H54 (cell line): ENCODE data around the gene RCAN3.
A peak's percentile ranks its signal among the peaks of the same experiment; 100 is the strongest.

ENCODE experiments used
- DNase-seq: peaks from one replicate; pipeline ENCODE4 v3.0.0; 2011; ENCODE audit warnings: low spot score, mixed read lengths; ENCODE audit not compliant: insufficient read length
- FAIRE-seq: peaks from 3 replicates; lab custom pipeline; 2011; peaks lifted over from hg19 to GRCh38; lab: Jason Lieb, UNC
- POLR2A ChIP-seq: IDR thresholded peaks from 2 replicates; pipeline ENCODE4 v1.6.1; 2011; ENCODE audit warnings: low read depth, mild to moderate bottlenecking, low read length

Gene RCAN3

GRCh38 chr1:24570265-24571125 lies 67.9 kb downstream of the RCAN3 start:
- FAIRE-seq (no peak), DNase-seq (no peak)
- TF ChIP-seq POLR2A, result no peak

- TF ChIP-seq POLR2A, result no peak
- FAIRE-seq (no peak), DNase-seq (no peak)
Measured at GRCh38 chr1:24572301-24572700, 69.7 kb downstream of the RCAN3 start.

- no peak for DNase-seq
- TF ChIP-seq POLR2A, result no peak
- no peak for FAIRE-seq
Measured at GRCh38 chr1:24575905-24576587, 73.4 kb downstream of the RCAN3 start.

GRCh38 chr1:24578846-24579245 lies 76.2 kb downstream of the RCAN3 start:
- DNase-seq, result no peak
- no peak for FAIRE-seq
- TF ChIP-seq POLR2A, result no peak

- no peak for FAIRE-seq
Measured at GRCh38 chr1:24580756-24581155, 78.1 kb downstream of the RCAN3 start.

GRCh38 chr1:24584171-24584647 lies 81.6 kb downstream of the RCAN3 start:
- TF ChIP-seq POLR2A, result no peak
- FAIRE-seq (no peak), DNase-seq (no peak)

More at GRCh38 chr1:24580756-24581155, 78.1 kb downstream of the RCAN3 start:
- no peak for DNase-seq
- TF ChIP-seq POLR2A, result no peak

- no peak for FAIRE-seq
- no peak for DNase-seq
- no peak for TF ChIP-seq POLR2A
Measured at GRCh38 chr1:24586119-24586518, 83.5 kb downstream of the RCAN3 start.

GRCh38 chr1:24586970-24587820 lies 84.6 kb downstream of the RCAN3 start:
- TF ChIP-seq POLR2A, result no peak
- DNase-seq (peak; percentile 38), FAIRE-seq (peak; percentile 64)

GRCh38 chr1:24588573-24588972 lies 85.9 kb downstream of the RCAN3 start:
- no peak for TF ChIP-seq POLR2A
- FAIRE-seq (no peak), DNase-seq (no peak)

- DNase-seq (no peak), FAIRE-seq (no peak)
- no peak for TF ChIP-seq POLR2A
Measured at GRCh38 chr1:24589200-24589599, 86.6 kb downstream of the RCAN3 start.
